ENCODE results near the gene S100B.
"Not testable (repeated sequence)": the region's sequence is repeated elsewhere in the genome, so short reads cannot be mapped to it uniquely, and the experiment has no call there.

S100B gene

DNA sequence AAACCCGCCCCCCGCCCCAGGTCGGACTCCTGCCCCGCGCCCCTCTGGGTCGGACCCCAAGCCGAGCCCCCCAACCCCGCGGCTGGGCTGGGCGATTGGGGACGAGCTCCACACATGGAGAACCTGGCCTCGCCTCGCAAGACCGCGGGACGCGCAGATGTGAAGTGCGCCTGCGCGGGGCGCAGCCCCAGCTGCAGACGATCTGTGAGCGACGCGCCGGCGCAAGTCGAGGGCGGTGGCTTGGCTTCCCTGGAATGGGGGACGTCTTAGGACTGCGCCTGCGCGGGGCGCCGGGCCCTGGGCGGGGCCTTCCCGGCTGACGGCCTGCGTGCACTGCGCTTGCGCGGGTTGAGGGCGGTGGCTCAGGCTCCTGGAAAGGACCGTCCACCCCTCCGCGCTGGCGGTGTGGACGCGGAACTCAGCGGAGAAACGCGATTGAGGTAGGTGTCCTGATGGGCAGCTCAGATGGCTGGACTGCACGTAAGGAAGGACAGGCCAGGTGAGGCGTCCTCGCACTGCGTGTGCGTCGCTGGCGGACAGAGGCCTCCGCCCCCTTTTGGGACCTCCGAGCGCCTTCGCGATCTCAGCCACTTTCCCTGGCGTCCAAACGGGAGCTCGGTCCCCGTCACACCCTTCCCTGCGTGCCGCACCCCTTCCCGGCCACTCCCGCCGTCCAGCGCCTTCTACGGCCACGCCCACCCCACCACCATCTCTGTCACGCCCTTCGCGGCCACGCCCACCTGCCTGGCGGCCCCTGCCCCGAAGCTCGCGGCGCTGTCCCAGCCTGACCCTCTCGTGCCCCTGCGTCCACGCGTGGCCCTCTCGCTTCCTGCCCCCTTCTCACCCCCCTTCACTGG lies 30.7 kb upstream of the S100B start, which contains the start of gene PRMT2:
PRMT2 (plus strand) TSS at position 351 of the 857 bp plus-strand sequence. CDS start 1,278 bp downstream, outside the sequence.
- Mint-ChIP-seq H3K9me3 (no peaks in the 10 kb centered on the region), H3K27ac (peak within 1 kb of the TSS; percentile 97), H3K4me3 (peak within 1 kb of the TSS; percentile 98), H3K36me3 (peaks cover 46% of the 10 kb centered on the region), H3K4me1 (peaks cover 52% of the 10 kb centered on the region)
- DNase-seq (ENCODE audit: low spot score in 2 of 2): peak; percentile 98 to 99
- peak; percentile 89 for ATAC-seq

DNA sequence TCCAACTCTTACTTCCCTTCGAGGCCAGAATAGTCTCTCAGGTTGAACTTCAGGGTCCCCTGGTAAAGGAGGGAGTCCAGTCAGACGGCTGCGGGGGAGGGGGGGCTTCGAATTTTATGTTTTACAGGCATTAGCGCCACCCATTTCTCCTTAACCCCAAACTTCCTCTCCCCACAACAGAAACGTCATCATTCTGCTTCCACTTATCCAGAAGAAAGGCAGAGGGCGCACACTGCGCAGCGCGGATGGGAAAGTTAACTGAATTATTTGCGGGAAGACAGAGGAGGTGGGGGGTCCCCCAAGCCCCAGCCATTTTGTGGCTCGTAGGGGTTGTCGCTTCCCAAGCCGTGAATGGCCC lies 30.1 kb upstream of the S100B start:
- H3K9me3 Mint-ChIP-seq: no peaks in the 10 kb centered on the region
- peak overlapping the region; percentile 98 for H3K4me3 Mint-ChIP-seq
- H3K27ac Mint-ChIP-seq: peak overlapping the region; percentile 97
- H3K4me1 Mint-ChIP-seq: peaks cover 46% of the 10 kb centered on the region
- ATAC-seq: peak; percentile 14
- peaks cover 40% of the 10 kb centered on the region for H3K36me3 Mint-ChIP-seq
- peak in 1 of 2 donors; percentile 24 for DNase-seq (ENCODE audit: low spot score in 2 of 2)

DNA sequence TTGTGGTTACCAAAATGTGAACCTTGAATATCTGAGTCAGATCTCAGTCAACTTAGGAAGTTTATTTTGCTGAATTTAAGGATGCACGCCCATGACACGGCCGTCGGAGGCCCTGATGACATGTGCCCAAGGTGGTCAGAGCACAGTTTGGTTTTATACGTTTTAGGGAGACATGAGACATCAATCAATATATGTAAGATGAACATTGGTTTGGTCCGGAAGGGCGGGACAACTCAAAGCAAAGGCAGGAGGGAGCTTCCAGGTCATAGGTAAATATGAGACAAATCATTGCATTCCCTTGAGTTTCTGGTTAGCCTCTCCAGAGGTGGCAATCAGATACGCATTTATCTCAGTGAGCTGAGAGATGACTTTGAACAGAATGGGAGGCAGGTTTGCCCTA lies 29.5 kb upstream of the S100B start:
- H3K4me3 Mint-ChIP-seq: peak overlapping the region; percentile 98
- DNase-seq (ENCODE audit: low spot score in 2 of 2) (no peak), ATAC-seq (no peak)
- peaks cover 35% of the 10 kb centered on the region for H3K36me3 Mint-ChIP-seq
- H3K4me1 Mint-ChIP-seq: peaks cover 40% of the 10 kb centered on the region
- no peaks in the 10 kb centered on the region for H3K9me3 Mint-ChIP-seq
- peak overlapping the region; percentile 97 for H3K27ac Mint-ChIP-seq

DNA sequence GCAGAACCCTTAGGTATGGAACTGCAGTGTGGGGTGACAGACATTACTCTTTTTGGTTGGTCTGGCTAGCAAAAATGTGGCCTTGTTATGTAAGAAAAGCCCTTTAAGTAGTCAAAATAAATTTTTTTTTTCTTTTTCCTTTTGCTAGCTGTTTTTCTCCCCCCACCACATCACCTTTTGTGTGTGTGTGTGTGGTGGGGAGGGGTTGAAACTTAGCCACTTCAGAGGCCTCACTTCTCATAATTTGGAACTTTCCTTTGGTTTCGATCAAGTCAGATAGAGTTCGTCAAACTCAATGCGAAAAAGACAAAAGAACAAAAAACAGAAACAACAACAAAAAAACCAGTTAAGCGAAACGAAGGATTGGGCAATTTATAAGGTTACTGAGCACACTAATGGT lies 28.7 kb upstream of the S100B start:
- Mint-ChIP-seq H3K27ac (no peak overlapping the region), H3K4me3 (peak overlapping the region; percentile 98), H3K4me1 (peaks cover 37% of the 10 kb centered on the region), H3K9me3 (no peaks in the 10 kb centered on the region), H3K36me3 (peaks cover 26% of the 10 kb centered on the region)
- DNase-seq (ENCODE audit: low spot score in 2 of 2) (no peak), ATAC-seq (no peak)

DNA sequence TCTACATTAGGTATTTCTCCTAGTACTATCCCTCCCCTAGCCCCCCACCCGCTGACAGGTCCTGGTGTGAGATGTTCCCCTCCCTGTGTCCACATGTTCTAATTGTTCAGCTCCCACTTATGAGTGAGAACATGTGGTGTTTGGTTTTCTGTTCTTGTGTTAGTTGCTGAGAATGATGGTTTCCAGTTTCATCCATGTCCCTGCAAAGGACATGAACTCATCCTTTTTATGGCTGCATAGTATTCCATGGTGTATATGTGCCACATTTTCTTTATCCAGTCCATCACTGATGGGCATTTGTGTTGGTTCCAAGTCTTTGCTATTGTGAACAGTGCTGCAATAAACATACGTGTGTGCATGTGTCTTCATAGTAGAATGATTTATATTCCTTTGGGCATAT lies 26.0 kb upstream of the S100B start:
- not testable (repeated sequence) for H3K9me3 Mint-ChIP-seq; H3K4me3 Mint-ChIP-seq; H3K27ac Mint-ChIP-seq; ATAC-seq; DNase-seq (ENCODE audit: low spot score in 2 of 2)
- peaks cover 29% of the 10 kb centered on the region for H3K4me1 Mint-ChIP-seq
- peaks cover 12% of the 10 kb centered on the region for H3K36me3 Mint-ChIP-seq

DNA sequence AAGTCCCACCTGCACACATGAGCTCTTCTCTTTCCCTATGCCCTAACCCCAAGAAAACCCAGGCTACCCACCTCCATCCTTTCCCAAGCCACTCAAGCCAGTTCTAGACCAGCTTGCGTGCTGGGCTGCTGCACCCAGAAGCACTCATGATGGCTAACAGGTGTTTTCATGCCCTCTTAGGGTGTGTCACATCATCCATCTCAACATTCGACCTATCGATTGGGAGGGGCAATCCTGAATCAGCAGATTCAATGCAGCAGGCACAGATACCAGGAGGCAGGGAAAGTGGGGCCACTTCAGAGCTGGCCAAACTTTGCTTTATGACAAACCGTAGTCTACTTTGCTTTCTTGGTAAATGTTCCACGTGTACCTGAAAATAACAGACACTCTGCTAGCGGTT lies 24.0 kb upstream of the S100B start:
- no peak for DNase-seq (ENCODE audit: low spot score in 2 of 2)
- Mint-ChIP-seq H3K9me3 (peaks cover 3% of the 10 kb centered on the region), H3K27ac (no peak overlapping the region), H3K4me1 (peaks cover 20% of the 10 kb centered on the region), H3K36me3 (no peaks in the 10 kb centered on the region), H3K4me3 (no peak overlapping the region)
- ATAC-seq: no peak

DNA sequence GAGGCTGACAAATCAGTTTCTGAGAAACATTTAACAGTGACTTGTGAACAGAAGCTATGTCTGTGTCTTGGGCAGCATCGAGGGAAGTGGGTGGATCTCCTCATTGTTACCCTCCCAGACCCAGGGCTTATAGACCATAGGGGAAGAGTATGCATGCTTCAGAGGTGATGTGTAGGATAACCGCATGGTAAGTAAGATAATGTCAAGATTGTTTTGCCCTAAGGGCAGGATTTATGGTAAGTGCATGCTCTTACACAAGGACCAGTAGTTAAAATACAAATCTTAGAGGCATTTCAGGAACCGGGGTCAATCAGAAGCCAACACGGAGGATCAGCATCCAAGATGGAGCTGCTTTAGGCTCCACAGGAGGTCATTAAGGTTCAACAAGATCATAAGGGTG lies 22.8 kb upstream of the S100B start:
- Mint-ChIP-seq H3K4me3 (no peak overlapping the region), H3K27ac (no peak overlapping the region), H3K4me1 (peaks cover 20% of the 10 kb centered on the region), H3K36me3 (no peaks in the 10 kb centered on the region), H3K9me3 (peaks cover 3% of the 10 kb centered on the region)
- no peak for ATAC-seq
- DNase-seq (ENCODE audit: low spot score in 2 of 2): no peak

DNA sequence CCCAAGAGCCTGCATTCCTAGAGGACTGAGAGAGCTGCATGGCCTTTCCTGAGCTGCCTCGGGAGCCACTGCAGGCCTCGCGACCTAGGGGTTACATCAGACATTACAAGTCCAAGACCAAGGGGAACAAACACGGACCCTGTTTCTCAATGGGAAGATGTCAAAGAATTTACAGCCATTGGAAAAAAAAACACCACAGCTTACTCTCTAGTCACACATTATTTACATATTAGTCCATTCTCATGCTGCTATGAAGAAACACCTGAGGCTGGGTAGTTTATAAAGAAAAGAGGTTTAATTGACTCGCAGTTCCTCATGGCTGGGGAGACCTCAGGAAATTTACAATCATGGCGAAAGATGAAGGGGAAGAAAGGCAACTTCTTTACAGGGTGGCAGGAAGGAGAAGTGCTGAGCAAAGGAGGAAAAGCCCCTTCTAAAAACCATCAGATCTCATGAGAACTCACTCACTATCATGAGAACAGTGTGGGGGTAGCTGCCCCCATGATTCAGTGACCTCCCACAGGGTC lies 22.2 kb upstream of the S100B start:
- H3K36me3 Mint-ChIP-seq: no peaks in the 10 kb centered on the region
- H3K4me1 Mint-ChIP-seq: peaks cover 27% of the 10 kb centered on the region
- H3K9me3 Mint-ChIP-seq: peaks cover 3% of the 10 kb centered on the region
- H3K27ac Mint-ChIP-seq: no peak overlapping the region
- no peak overlapping the region for H3K4me3 Mint-ChIP-seq
- ATAC-seq: no peak
- DNase-seq (ENCODE audit: low spot score in 2 of 2): no peak

DNA sequence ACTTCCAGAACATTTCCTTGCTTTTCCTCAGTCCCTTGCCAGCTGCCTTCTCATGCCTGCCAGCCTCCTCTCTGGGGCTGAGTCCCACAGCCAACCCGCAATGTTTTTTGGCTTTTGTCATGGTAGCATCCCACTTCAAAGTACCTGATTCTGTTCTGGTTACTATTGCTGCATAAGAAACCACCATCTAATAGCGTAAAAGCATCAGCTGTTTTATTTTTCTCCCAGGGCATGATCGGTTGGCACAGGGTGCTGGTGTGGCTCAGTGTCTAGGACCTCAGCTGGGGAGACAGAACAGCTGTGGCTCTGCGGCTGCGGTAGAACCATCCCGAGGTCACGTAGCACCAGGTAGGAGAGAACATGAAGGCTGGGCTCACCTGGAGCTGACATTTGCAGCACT lies 21.7 kb upstream of the S100B start:
- no peak overlapping the region for H3K4me3 Mint-ChIP-seq
- ATAC-seq (no peak), DNase-seq (ENCODE audit: low spot score in 2 of 2) (no peak)
- no peak overlapping the region for H3K27ac Mint-ChIP-seq
- H3K36me3 Mint-ChIP-seq: no peaks in the 10 kb centered on the region
- peaks cover 32% of the 10 kb centered on the region for H3K4me1 Mint-ChIP-seq
- H3K9me3 Mint-ChIP-seq: peaks cover 3% of the 10 kb centered on the region

DNA sequence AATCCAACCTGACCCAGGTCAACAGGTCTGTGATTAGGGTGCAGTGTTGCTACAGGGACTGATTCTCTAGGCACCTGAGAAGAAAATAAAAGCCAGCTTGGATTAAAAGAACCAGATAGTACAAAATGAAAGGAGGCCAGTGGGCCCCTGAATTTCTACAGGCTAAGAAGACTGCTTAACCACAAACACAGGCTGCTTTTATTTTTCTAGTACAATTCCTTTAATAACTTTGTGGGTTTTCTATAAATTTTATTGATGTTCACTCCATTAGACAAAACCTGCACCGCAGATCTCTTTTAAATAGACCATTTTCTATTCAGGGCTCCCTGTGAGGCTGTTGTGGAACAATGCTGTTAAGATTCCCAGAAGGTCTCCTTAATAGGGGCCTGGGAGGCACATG lies 20.9 kb upstream of the S100B start:
- no peaks in the 10 kb centered on the region for H3K36me3 Mint-ChIP-seq
- no peak overlapping the region for H3K4me3 Mint-ChIP-seq
- no peak for ATAC-seq
- no peak for DNase-seq (ENCODE audit: low spot score in 2 of 2)
- H3K4me1 Mint-ChIP-seq: peaks cover 40% of the 10 kb centered on the region
- H3K27ac Mint-ChIP-seq: no peak overlapping the region
- peaks cover 3% of the 10 kb centered on the region for H3K9me3 Mint-ChIP-seq

DNA sequence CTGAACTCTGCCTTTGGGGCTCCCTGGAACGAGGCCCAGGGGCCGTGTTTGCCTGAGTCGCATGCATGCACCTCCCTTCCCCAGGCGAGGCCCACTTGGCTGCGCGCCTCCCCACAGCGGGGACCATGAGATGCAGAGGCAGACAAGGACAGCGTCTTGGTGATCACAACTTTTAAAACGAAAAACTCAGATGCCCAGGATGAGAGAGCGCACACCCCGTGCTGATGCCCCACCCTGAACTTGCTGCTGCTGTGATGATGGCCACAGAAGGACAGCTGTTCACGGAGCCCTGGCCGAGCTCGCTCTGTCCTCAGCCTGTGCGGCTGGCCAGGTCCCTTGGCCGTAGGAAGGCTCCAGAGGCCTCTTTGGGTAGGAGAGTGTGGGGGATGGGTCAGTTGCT lies 19.2 kb upstream of the S100B start:
- peaks cover 41% of the 10 kb centered on the region for H3K4me1 Mint-ChIP-seq
- no peak for ATAC-seq
- no peaks in the 10 kb centered on the region for H3K36me3 Mint-ChIP-seq
- no peak for DNase-seq (ENCODE audit: low spot score in 2 of 2)
- no peak overlapping the region for H3K4me3 Mint-ChIP-seq
- peaks cover 3% of the 10 kb centered on the region for H3K9me3 Mint-ChIP-seq
- H3K27ac Mint-ChIP-seq: peak overlapping the region; percentile 32

DNA sequence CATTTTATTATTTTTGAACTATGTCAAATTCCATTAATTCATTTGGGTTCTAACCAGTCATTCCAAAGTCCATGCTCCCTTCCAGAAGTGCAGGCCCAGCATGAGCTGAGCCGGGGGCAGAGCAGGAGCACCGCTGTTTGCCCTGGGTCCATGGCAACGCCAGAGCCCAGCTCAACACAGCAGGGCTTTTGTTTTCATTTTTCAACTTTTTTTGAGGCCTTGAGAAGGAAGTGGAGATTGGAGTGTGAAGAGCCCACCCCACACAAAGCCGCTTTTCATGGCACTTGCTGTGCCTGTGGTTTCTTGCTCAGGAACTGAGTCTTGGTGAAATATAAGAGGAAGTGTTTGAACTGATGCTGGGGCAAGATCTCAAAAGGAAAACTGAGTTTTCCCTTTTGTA lies 17.3 kb upstream of the S100B start:
- Mint-ChIP-seq H3K4me1 (peaks cover 38% of the 10 kb centered on the region), H3K9me3 (peaks cover 3% of the 10 kb centered on the region), H3K36me3 (no peaks in the 10 kb centered on the region), H3K4me3 (peak overlapping the region; percentile 48), H3K27ac (peak overlapping the region; percentile 94)
- no peak for DNase-seq (ENCODE audit: low spot score in 2 of 2)
- peak; percentile 81 for ATAC-seq

DNA sequence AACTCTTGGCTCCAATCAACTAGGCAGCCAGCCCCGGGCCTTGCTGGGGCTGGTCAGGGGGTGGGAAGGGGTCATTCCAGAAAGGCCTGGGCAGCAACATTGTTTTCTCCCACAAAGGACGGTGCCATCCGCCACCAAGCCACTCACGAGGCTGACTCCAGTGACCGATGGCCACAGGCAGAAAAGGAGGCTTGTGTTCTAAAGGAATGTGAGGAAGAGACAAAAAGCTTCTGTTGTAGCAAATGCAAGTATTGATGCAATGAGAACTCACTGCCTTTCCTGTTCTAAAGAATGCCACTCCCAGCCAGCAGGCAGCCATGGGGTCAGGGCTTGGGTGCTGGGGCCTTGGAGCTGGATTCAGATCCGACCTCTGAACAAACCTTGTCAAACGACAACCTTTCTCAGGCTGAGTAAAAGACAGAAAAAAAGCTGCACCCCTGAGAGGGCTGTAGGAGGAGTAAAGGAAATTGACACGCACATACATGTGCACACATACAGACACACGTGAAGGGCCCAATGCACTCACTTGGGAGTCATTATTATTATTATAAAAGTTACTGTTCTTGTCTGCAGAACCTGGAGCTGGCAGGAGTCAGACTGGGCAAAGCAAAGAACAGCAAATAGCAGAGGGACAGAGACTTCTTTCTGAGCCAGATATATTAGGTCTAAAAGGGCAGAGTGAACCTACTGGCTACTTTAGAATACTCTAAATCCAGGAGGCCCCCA lies 16.7 kb upstream of the S100B start:
- ATAC-seq (peak; percentile 83), DNase-seq (ENCODE audit: low spot score in 2 of 2) (no peak)
- no peaks in the 10 kb centered on the region for H3K36me3 Mint-ChIP-seq
- peaks cover 3% of the 10 kb centered on the region for H3K9me3 Mint-ChIP-seq
- peak overlapping the region; percentile 94 for H3K27ac Mint-ChIP-seq
- peaks cover 32% of the 10 kb centered on the region for H3K4me1 Mint-ChIP-seq
- H3K4me3 Mint-ChIP-seq: peak overlapping the region; percentile 48

DNA sequence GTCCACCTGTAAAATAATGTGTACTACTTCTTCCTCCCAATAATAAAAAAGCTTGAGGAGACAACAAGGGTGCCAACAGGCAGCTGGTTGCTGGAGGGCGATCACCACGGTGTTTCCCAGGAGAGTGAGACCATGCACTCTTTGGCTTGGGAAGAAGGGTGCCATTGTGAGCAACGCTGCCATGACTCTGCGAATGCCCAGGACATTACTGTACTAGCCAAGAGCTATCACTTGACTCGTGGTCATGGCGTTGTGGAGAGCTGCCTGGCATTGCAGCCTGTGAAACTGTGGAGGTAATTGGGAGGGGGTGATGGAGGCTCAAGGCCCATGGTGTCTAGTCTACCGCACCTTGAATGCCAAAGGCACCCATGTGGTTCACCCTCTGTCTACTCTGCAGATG lies 16.0 kb upstream of the S100B start:
- DNase-seq (ENCODE audit: low spot score in 2 of 2) (no peak), ATAC-seq (no peak)
- Mint-ChIP-seq H3K36me3 (no peaks in the 10 kb centered on the region), H3K4me3 (no peak overlapping the region), H3K27ac (peak overlapping the region; percentile 33), H3K4me1 (peaks cover 27% of the 10 kb centered on the region), H3K9me3 (peaks cover 3% of the 10 kb centered on the region)

DNA sequence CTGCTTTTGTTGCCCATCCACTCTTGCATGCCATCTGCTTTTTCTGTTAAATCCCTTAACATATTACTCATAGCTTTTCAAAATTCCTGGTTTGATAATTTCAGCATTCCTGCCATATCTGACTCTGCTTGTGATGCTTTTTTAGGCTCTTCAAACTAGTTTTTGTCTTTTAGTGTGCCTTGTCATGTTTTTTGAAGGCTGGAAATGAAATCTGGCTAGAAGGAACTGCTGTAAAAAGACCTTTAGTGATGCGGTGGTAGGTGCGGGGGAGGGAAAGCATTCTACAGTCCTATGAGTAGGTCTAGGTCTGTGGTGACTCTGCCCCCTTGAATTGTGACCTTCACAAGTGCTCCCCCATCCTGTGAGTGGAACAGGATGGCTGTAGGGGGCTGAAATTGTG lies 15.0 kb upstream of the S100B start:
- ATAC-seq (no peak), DNase-seq (ENCODE audit: low spot score in 2 of 2) (no peak)
- Mint-ChIP-seq H3K27ac (no peak overlapping the region), H3K36me3 (no peaks in the 10 kb centered on the region), H3K4me3 (no peak overlapping the region), H3K4me1 (peaks cover 27% of the 10 kb centered on the region), H3K9me3 (no peaks in the 10 kb centered on the region)
